ENCODE data around the gene PDYN.

Gene PDYN

GRCh38 chr20:1932971-1933370, 60.9 kb downstream of the PDYN start:
- H3K4me3 ChIP-seq (ENCODE audit: control insufficient read depth, low read depth, low read length) = no peak overlapping the region
- no peak for TF ChIP-seq CTCF (conservative IDR thresholded peaks at IDR 0.05; ENCODE audit: control insufficient read depth, insufficient read depth, low read depth, low read length)
- DNase-seq (ENCODE audit: low read depth) = no peak

DNA sequence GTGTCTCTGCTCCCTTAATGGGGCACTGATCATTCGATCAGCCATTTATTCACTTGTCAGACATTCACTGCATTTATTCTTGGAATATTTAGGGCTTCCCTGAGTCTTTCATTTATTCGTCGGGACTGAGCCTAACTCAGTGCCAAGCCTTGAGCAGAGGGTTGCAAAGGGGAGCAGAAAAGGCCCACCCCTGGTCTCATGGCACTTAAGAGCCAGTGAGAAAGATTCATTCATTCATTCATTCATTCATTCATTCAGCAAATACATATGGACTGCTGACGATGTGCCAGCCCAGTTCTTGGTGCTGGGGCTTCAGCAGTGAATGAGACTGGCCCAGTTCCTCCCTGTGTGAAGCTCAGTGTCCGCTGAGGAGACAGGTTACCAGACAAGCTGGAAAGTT, 62.0 kb downstream of the PDYN start:
- H3K4me3 ChIP-seq (ENCODE audit: control insufficient read depth, low read depth, low read length) = no peak overlapping the region
- TF ChIP-seq CTCF (conservative IDR thresholded peaks at IDR 0.05; ENCODE audit: control insufficient read depth, insufficient read depth, low read depth, low read length) = no peak
- no peak for DNase-seq (ENCODE audit: low read depth)

DNA sequence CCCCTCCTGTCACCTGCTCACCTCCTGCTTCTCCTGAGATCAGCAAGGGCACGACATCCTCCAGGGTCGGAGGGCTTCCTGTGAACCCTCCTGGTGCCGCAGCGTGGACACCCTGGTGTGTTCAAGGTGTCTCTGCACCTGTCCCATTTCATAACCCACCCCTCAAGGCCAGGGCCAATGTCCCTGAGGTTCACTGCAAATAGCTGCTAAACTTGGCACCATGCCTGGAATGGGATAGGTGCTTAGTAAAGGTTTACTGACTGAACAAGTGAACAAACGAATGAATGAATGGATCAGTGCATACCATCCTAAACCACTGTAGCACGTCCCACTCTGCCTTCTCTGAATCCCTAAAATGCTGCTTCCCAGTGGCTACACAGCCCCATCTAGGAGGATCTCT, 63.7 kb downstream of the PDYN start:
- TF ChIP-seq CTCF (conservative IDR thresholded peaks at IDR 0.05; ENCODE audit: control insufficient read depth, insufficient read depth, low read depth, low read length) = no peak
- no peak for DNase-seq (ENCODE audit: low read depth)
- H3K4me3 ChIP-seq (ENCODE audit: control insufficient read depth, low read depth, low read length) = no peak overlapping the region

DNA sequence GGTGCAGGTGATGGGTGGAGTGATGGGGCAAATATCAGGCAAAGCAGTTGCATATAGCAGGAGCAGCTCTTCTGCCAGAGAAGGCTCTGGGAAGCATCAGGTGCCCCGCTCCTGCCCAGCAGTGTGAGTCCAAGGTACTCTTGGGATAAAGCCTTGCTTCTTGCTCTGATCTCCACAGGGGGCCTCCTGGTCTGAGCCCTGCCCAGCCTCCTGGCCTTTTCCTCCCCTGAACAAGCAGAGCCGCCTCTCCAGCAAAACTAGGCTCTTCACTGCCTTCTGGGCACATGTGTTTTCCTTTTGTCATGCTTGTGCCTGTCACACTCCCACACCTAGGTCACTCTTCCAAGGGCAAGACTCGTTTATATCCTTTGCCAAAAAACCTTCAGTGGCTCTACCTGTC, 64.4 kb downstream of the PDYN start:
- DNase-seq (ENCODE audit: low read depth) = no peak
- no peak overlapping the region for H3K4me3 ChIP-seq (ENCODE audit: control insufficient read depth, low read depth, low read length)
- TF ChIP-seq CTCF (conservative IDR thresholded peaks at IDR 0.05; ENCODE audit: control insufficient read depth, insufficient read depth, low read depth, low read length) = no peak

GRCh38 chr20:1928782-1929181, 65.1 kb downstream of the PDYN start:
- DNase-seq (ENCODE audit: low read depth) = no peak
- H3K4me3 ChIP-seq (ENCODE audit: control insufficient read depth, low read depth, low read length) = no peak overlapping the region
- no peak for TF ChIP-seq CTCF (conservative IDR thresholded peaks at IDR 0.05; ENCODE audit: control insufficient read depth, insufficient read depth, low read depth, low read length)
